K562 (cell line): ENCODE results near the gene DLGAP3. TPM values are rescaled to one million over a fixed set of nuclear protein-coding genes. Genes with fewer than 3 reads are reported as not detected.

Experiments used
- ATAC-seq: fragments of 200-7000 bp; cut with Tn5 transposase; 3 replicates; pipeline ENCODE4 v1.9.1; 2020; ENCODE audit warnings: moderate library complexity
- BruUV-seq: library from RNA; stranded (reverse); fragments of 400-500 nt; replicated peaks from 2 replicates; lab custom pipeline; 2021; lab: Mats Ljungman, UMichigan
- CTCF ChIA-PET: fragments of 300-600 bp; formaldehyde crosslinking; extraction: SDS; loops from one replicate; lab custom pipeline; 2021; ENCODE audit warnings: low intra/inter-chr PET ratio; lab: Yijun Ruan, JAX
- POLR2A ChIA-PET: fragments of 300-600, 350-650 bp; sonication (Branson Sonifier 250); formaldehyde crosslinking; extraction: SDS; loops from one replicate; lab custom pipeline; 2021; ENCODE audit warnings: antibody characterized with exemption, inconsistent platforms; lab: Yijun Ruan, JAX
- DNase-seq, 4 experiments: peaks; one replicate each; pipeline versions ENCODE4 v3.0.0 to v3.0.0-alpha.2; 2011 to 2018; ENCODE audit warnings: low spot score in 3 of 4, mixed read lengths in 3 of 4; ENCODE audit errors: extremely low read depth in 1 of 4
- FAIRE-seq: peaks from 2 replicates; lab custom pipeline; 2011; peaks lifted over from hg19 to GRCh38; lab: Jason Lieb, UNC
- H2AFZ ChIP-seq: 2 replicates; pipeline ENCODE4 v1.6.0; 2011; ENCODE audit warnings: low read depth, low read length, control low read depth, inconsistent platforms
- H3K27ac ChIP-seq: fragments of 200-600 bp; 3 replicates; pipeline ENCODE4 v1.8.0; 2011; ENCODE audit warnings: low read depth, mild to moderate bottlenecking, control low read depth, inconsistent platforms, low read length, moderate library complexity, mixed read lengths; ENCODE audit errors: extremely low read depth
- H3K27me3 ChIP-seq, 2 experiments: fragments of 300-600 bp in 1 of 2; 2 replicates in 1 of 2; 3 replicates in 1 of 2; pipeline versions ENCODE4 v1.6.0 to v1.8.0; 2011; ENCODE audit warnings: inconsistent platforms in 2 of 2, low read length in 2 of 2, mild to moderate bottlenecking in 1 of 2, mixed read lengths in 1 of 2, moderate library complexity in 1 of 2; ENCODE audit not compliant: control insufficient read depth in 2 of 2, insufficient read depth in 2 of 2
- H3K36me3 ChIP-seq: fragments of 300-600 bp; 3 replicates; pipeline ENCODE4 v1.8.0; 2011; ENCODE audit warnings: mild to moderate bottlenecking, low read length, inconsistent platforms; ENCODE audit not compliant: control insufficient read depth, insufficient read depth
- H3K4me1 ChIP-seq, 2 experiments: fragments of 200-600 bp in 1 of 2; replicated peaks in 1 of 2; 2 replicates in 1 of 2; 3 replicates in 1 of 2; pipeline versions ENCODE4 v1.5.1 to v1.8.0; 2011; ENCODE audit warnings: inconsistent platforms in 2 of 2, low read length in 2 of 2, mild to moderate bottlenecking in 1 of 2, mixed read lengths in 1 of 2, moderate library complexity in 1 of 2; ENCODE audit not compliant: control insufficient read depth in 2 of 2, insufficient read depth in 2 of 2
- H3K4me2 ChIP-seq: 2 replicates; pipeline ENCODE4 v1.6.1; 2011; ENCODE audit warnings: low read length, control low read depth, inconsistent platforms, mixed read lengths; ENCODE audit not compliant: insufficient read depth
- H3K4me3 ChIP-seq: fragments of 200-600 bp; sonication (generic), shearing (Covaris generic); 2 replicates; pipeline ENCODE4 v1.5.1; 2016; ENCODE audit warnings: control low read depth, inconsistent platforms
- H3K79me2 ChIP-seq: fragments of 200-600 bp; 3 replicates; pipeline ENCODE4 v1.8.0; 2011; ENCODE audit warnings: low read length, inconsistent platforms; ENCODE audit not compliant: control insufficient read depth, insufficient read depth
- H3K9ac ChIP-seq, 2 experiments: 2 replicates each; pipeline versions ENCODE4 v1.6.0 to v1.6.1; 2011; ENCODE audit warnings: low read depth in 2 of 2, low read length in 2 of 2, control low read depth in 1 of 2, inconsistent platforms in 1 of 2, mild to moderate bottlenecking in 1 of 2, mixed read lengths in 1 of 2; ENCODE audit not compliant: insufficient read depth in 1 of 2
- H3K9me1 ChIP-seq: one replicate; pipeline ENCODE4 v1.6.0; 2011; ENCODE audit warnings: inconsistent platforms, mild to moderate bottlenecking, low read length, moderate library complexity; ENCODE audit not compliant: control insufficient read depth, insufficient read depth
- H3K9me3 ChIP-seq: replicated peaks from 2 replicates; pipeline ENCODE4 v1.5.1; 2011; ENCODE audit warnings: low read depth, low read length, inconsistent platforms; ENCODE audit not compliant: control insufficient read depth, insufficient read depth
- H4K20me1 ChIP-seq: replicated peaks from 2 replicates; pipeline ENCODE4 v1.6.1; 2011; ENCODE audit warnings: low read length, inconsistent platforms, mixed read lengths; ENCODE audit not compliant: control insufficient read depth, insufficient read depth
- KLF16 ChIP-seq: IDR thresholded peaks from 2 replicates; pipeline ENCODE4 v1.6.1; 2016; ENCODE audit warnings: antibody characterized with exemption
- LCOR ChIP-seq: sonication (generic); formaldehyde crosslinking; IDR thresholded peaks from 2 replicates; pipeline ENCODE4 v1.8.0; 2022; ENCODE audit warnings: mild to moderate bottlenecking, missing genetic modification reagents
- MEF2D ChIP-seq: conservative IDR thresholded peaks from 2 replicates; pipeline ENCODE4 v1.6.1; 2016; ENCODE audit warnings: low read depth, missing genetic modification characterization, missing compliant biosample characterization
- SREBF1 ChIP-seq: fragments of 150-350 bp; IDR thresholded peaks from 2 replicates; pipeline ENCODE4 v1.6.1; 2014; ENCODE audit warnings: antibody characterized with exemption, low read depth, low read length, borderline replicate concordance
- SRSF9 ChIP-seq: fragments of 200-400 bp; formaldehyde crosslinking; IDR thresholded peaks from 2 replicates; pipeline ENCODE4 v1.6.1; 2017; ENCODE audit warnings: low read depth, low read length, borderline replicate concordance
- ZNF445 ChIP-seq: fragments of 250-450 bp; sonication (Bioruptor Pico); IDR thresholded peaks from 2 replicates; pipeline ENCODE4 v1.4.0; 2020; ENCODE audit warnings: low read depth, mild to moderate bottlenecking, moderate library complexity
- WGBS: fragments of 100-300 bp; shearing (Covaris generic); methylation state at CpG from one replicate; pipeline ENCODE4 v1.1.6; 2016; ENCODE audit warnings: low coverage, mixed read lengths; ENCODE audit not compliant: insufficient coverage; ENCODE audit errors: missing lambda C conversion rate; 5-methylcytosine and 5-hydroxymethylcytosine counted together
- in situ Hi-C: fragments of 300-500 bp; cut with MboI; formaldehyde crosslinking; loops from 4 replicates; pipeline ENCODE4 v1.15.0; 2018; ENCODE audit warnings: inconsistent platforms, mixed read lengths
- intact Hi-C: fragments of 100-400 bp; cut with micrococcal nuclease; formaldehyde crosslinking; loops from 2 replicates; pipeline ENCODE4 v1.14.2; 2022
- polyA plus RNA-seq, 8 experiments: library from polyadenylated mRNA; depleted of rRNA in 4 of 8; stranded (reverse) in 5 of 8; unstranded in 3 of 8; fragments of >200 nt; fragmentation: Nextera tagmentation in 2 of 8; fragmentation: Illumina TruSeq in 1 of 8; extraction: Ambion mirVana in 2 of 8; extraction: Trizol in 1 of 8; gene quantifications; 2 replicates each; pipeline versions ENCODE4 v1.2.1 to v1.2.3, GENCODE V29; 2011 to 2014; ENCODE audit warnings: inconsistent platforms in 1 of 8, missing spikeins in 1 of 8
- total RNA-seq, 7 experiments: library from RNA; depleted of rRNA in 6 of 7; stranded (reverse); fragments of >200 nt in 6 of 7; fragmentation: Illumina TruSeq in 2 of 7; extraction: Trizol in 2 of 7; gene quantifications; 2 replicates each; pipeline versions ENCODE4 v1.2.1 to v1.2.3, GENCODE V29; 2011 to 2021; ENCODE audit warnings: low replicate concordance in 1 of 7
- TF ChIP-seq, protein P1 (sequence below), 2 experiments: IDR thresholded peaks in 1 of 2; conservative IDR thresholded peaks in 1 of 2; 2 replicates each; pipeline ENCODE4 v1.6.1; 2016; ENCODE audit warnings: low read depth in 2 of 2, mild to moderate bottlenecking in 1 of 2, missing compliant biosample characterization in 1 of 2, missing genetic modification characterization in 1 of 2, moderate library complexity in 1 of 2

Gene DLGAP3
- total and polyA plus RNA-seq, 9 of the 15 experiments (the other 6 are each of a cell fraction or from before 2014, with no cell fraction given): 0.01 to 0.16 (median 0.07) TPM; not detected in 6

DNA sequence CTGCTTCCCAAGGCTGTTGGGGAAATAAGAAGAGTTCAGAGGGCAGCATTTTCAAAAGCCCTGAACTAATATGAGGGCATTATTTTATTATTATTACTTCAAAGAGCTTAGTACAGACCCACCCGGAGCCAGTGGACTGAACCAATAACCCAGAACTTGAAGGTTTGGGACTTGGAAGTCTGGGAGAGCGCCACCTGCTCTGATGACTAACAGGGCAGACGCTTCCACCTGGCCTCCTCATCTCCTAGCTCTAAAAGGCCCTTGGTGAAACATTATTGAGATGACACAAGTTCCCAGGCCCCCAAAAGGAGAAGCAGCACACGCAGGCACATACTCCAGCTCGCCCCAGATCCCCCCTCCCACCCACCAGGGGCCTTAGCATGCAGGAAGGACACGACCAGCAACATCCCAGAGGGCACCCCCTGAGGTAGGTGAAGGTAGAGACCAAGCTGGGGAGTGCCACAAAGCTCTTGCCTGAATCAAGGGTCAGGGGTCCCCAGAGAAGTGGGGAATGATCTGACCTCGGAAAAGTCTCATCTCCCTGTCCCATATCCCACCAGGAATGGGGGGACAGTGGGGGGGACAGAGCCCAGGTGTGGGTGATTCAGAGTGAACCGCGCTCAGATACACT, 1.3 kb downstream of the DLGAP3 start:
- POLR2A ChIA-PET: interaction anchor here (0.5 to 1.0 kb wide), 2 partner anchors 17 to 1628 kb away, joined by 3 to 5 read pairs; no protein-coding TSS in a partner anchor
- H3K79me2 ChIP-seq: no peaks in the 10 kb centered on the region
- peaks cover 3% of the 10 kb centered on the region for H3K9me1 ChIP-seq
- no peak overlapping the region for H3K4me3 ChIP-seq
- in situ Hi-C loops: no loop called here
- H3K36me3 ChIP-seq: no peaks in the 10 kb centered on the region; the same call in 2 of the 3 replicates
- intact Hi-C loops: no loop called here
- peaks cover 16% of the 10 kb centered on the region for H4K20me1 ChIP-seq
- H3K9me3 ChIP-seq: no peaks in the 10 kb centered on the region
- H3K4me1 ChIP-seq: peaks cover 4 to 18% of the 10 kb centered on the region in 2 experiments; a peak in 3 of 5 replicates
- no peak overlapping the region for H2AFZ ChIP-seq
- no peak for FAIRE-seq
- WGBS: 15% methylated on average over 8 of the region's 9 CpGs
- DNase-seq: no peak
- ATAC-seq: no peak
- BruUV-seq: no TSS peak
- H3K27me3 ChIP-seq: peaks cover 26 to 42% of the 10 kb centered on the region in 2 experiments
- TF ChIP-seq, protein P1, sequence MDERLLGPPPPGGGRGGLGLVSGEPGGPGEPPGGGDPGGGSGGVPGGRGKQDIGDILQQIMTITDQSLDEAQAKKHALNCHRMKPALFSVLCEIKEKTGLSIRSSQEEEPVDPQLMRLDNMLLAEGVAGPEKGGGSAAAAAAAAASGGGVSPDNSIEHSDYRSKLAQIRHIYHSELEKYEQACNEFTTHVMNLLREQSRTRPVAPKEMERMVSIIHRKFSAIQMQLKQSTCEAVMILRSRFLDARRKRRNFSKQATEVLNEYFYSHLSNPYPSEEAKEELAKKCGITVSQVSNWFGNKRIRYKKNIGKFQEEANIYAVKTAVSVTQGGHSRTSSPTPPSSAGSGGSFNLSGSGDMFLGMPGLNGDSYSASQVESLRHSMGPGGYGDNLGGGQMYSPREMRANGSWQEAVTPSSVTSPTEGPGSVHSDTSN (CRISPR knock-in tag; IDR thresholded peaks at IDR 0.05; ENCODE audit: low read depth): no peak
- TF ChIP-seq, protein P1 (tag; conservative IDR thresholded peaks at IDR 0.05; ENCODE audit: low read depth): no peak
- TF ChIP-seq LCOR (CRISPR knock-in tag) (no peak), ZNF445 (CRISPR knock-in tag) (no peak), MEF2D (tag) (no peak), KLF16 (no peak), SRSF9 (no peak), SREBF1 (no peak)
- TF ChIP-seq, all 486 proteins: peak for 0
- Histone ChIP-seq H3K4me2 (0 out of 2 replicates have a peak overlapping the region, but pooled peaks have one; percentile 50), H3K9ac (no peak overlapping the region), H3K27ac (no peak overlapping the region)
- CTCF ChIA-PET: no interaction called here
